CD14-positive monocyte (primary cell): ENCODE measurements around the gene CXCL3. TPM values are rescaled to one million over a fixed set of nuclear protein-coding genes. Genes with fewer than 3 reads are reported as not detected.

ENCODE experiments used
- DNase-seq, 3 donors: peaks; one replicate each; pipeline ENCODE4 v3.0.0-alpha.2; 2011 to 2022
- H2AFZ ChIP-seq: 2 replicates; pipeline ENCODE4 v1.6.0; 2012; ENCODE audit warnings: mild to moderate bottlenecking, low read depth, low read length, inconsistent platforms; ENCODE audit not compliant: insufficient read depth, poor library complexity, severe bottlenecking
- H3K27ac ChIP-seq, 2 donors: 1 replicate in 1 of 2; 2 replicates in 1 of 2; pipeline ENCODE4 v1.5.1; 2012 to 2013; ENCODE audit warnings: low read length in 2 of 2, control low read depth in 1 of 2, inconsistent platforms in 1 of 2, low read depth in 1 of 2, mild to moderate bottlenecking in 1 of 2
- H3K27me3 ChIP-seq, 2 donors: one replicate each; pipeline versions ENCODE4 v1.6.0 to v1.6.1; 2011 to 2013; ENCODE audit warnings: low read length in 2 of 2; ENCODE audit not compliant: control insufficient read depth in 2 of 2, insufficient read depth in 2 of 2
- H3K36me3 ChIP-seq, 2 donors: replicated peaks in 1 of 2; 1 replicate in 1 of 2; 2 replicates in 1 of 2; pipeline versions ENCODE4 v1.5.1 to v1.6.1; 2012 to 2013; ENCODE audit warnings: low read length in 2 of 2, control low read depth in 1 of 2, inconsistent platforms in 1 of 2, mild to moderate bottlenecking in 1 of 2; ENCODE audit not compliant: insufficient read depth in 2 of 2, control insufficient read depth in 1 of 2
- H3K4me1 ChIP-seq, 2 donors: 1 replicate in 1 of 2; 2 replicates in 1 of 2; pipeline versions ENCODE4 v1.5.1 to v1.6.1; 2012 to 2013; ENCODE audit warnings: low read length in 2 of 2, control low read depth in 1 of 2, inconsistent platforms in 1 of 2, mild to moderate bottlenecking in 1 of 2, moderate library complexity in 1 of 2; ENCODE audit not compliant: insufficient read depth in 2 of 2, control insufficient read depth in 1 of 2
- H3K4me2 ChIP-seq: replicated peaks from 2 replicates; pipeline ENCODE3; 2012; ENCODE audit warnings: low read length, moderate library complexity, mild to moderate bottlenecking; ENCODE audit not compliant: poor library complexity, severe bottlenecking; ENCODE audit errors: extremely low read depth
- H3K4me3 ChIP-seq, 3 experiments: fragments of 200-600 bp in 1 of 3; sonication (generic) in 1 of 3; replicated peaks in 1 of 3; 1 replicate in 2 of 3; 2 replicates in 1 of 3; pipeline ENCODE4 v1.5.1; 2011 to 2013; ENCODE audit warnings: low read length in 3 of 3, mild to moderate bottlenecking in 3 of 3, control low read depth in 2 of 3, low read depth in 2 of 3, inconsistent platforms in 1 of 3, moderate library complexity in 1 of 3
- H3K79me2 ChIP-seq: 2 replicates; pipeline ENCODE4 v1.6.0; 2012; ENCODE audit warnings: mild to moderate bottlenecking, control low read depth, inconsistent platforms, low read length, moderate library complexity; ENCODE audit not compliant: insufficient read depth
- H3K9ac ChIP-seq: 2 replicates; pipeline ENCODE4 v1.6.0; 2017; ENCODE audit warnings: low read length, mild to moderate bottlenecking; ENCODE audit not compliant: insufficient read depth, poor library complexity, severe bottlenecking
- H3K9me3 ChIP-seq, 2 donors: replicated peaks in 1 of 2; 1 replicate in 1 of 2; 2 replicates in 1 of 2; pipeline versions ENCODE4 v1.5.1 to v1.6.1; 2012 to 2013; ENCODE audit warnings: low read length in 2 of 2, control low read depth in 1 of 2; ENCODE audit not compliant: control insufficient read depth in 1 of 2, insufficient read depth in 1 of 2
- H4K20me1 ChIP-seq: 2 replicates; pipeline ENCODE4 v1.6.0; 2012; ENCODE audit warnings: mild to moderate bottlenecking, low read length, control low read depth, moderate library complexity; ENCODE audit not compliant: insufficient read depth
- H3K27ac Mint-ChIP-seq, 7 donors: one replicate each; pipeline ENCODE4 v1.8.0; 2020; ENCODE audit warnings: mild to moderate bottlenecking in 7 of 7, mixed read lengths in 7 of 7, moderate library complexity in 6 of 7, inconsistent platforms in 2 of 7
- H3K27me3 Mint-ChIP-seq, 3 donors: one replicate each; pipeline ENCODE4 v1.8.0; 2021 to 2022; ENCODE audit warnings: low read depth in 3 of 3, mild to moderate bottlenecking in 3 of 3, mixed read lengths in 3 of 3, moderate library complexity in 3 of 3, inconsistent platforms in 1 of 3
- H3K36me3 Mint-ChIP-seq, 2 donors: one replicate each; pipeline ENCODE4 v1.8.0; 2020; ENCODE audit warnings: mixed read lengths in 2 of 2, inconsistent platforms in 1 of 2, mild to moderate bottlenecking in 1 of 2
- H3K4me1 Mint-ChIP-seq: one replicate; pipeline ENCODE4 v1.8.0; 2020; ENCODE audit warnings: mild to moderate bottlenecking, mixed read lengths
- H3K4me3 Mint-ChIP-seq, 2 donors: one replicate each; pipeline ENCODE4 v1.8.0; 2020; ENCODE audit warnings: mild to moderate bottlenecking in 2 of 2, mixed read lengths in 2 of 2, moderate library complexity in 1 of 2
- H3K9me3 Mint-ChIP-seq, 7 donors: one replicate each; pipeline ENCODE4 v1.8.0; 2020 to 2022; ENCODE audit warnings: mixed read lengths in 7 of 7, mild to moderate bottlenecking in 6 of 7, moderate library complexity in 6 of 7, inconsistent platforms in 2 of 7
- CTCF ChIP-seq: fragments of 200-600 bp; IDR thresholded peaks from one replicate; pipeline ENCODE4 v1.8.0; 2022; ENCODE audit warnings: antibody characterized with exemption, mild to moderate bottlenecking
- WGBS: methylation state at CpG from one replicate; pipeline ENCODE4 v1.1.5; 2013; ENCODE audit warnings: missing lambda C conversion rate; ENCODE audit not compliant: insufficient coverage; 5-methylcytosine and 5-hydroxymethylcytosine counted together
- intact Hi-C, 2 donors: fragments of 100-400 bp; cut with micrococcal nuclease; formaldehyde crosslinking; loops; one replicate each; pipeline versions ENCODE4 v1.15.0 to v1.15.1; 2023
- polyA plus RNA-seq, 3 donors: library from polyadenylated mRNA; depleted of rRNA in 1 of 3; unstranded in 2 of 3; stranded (reverse) in 1 of 3; fragments of 300-500 nt in 2 of 3; fragments of >200 nt in 1 of 3; fragmentation: Illumina TruSeq in 2 of 3; gene quantifications; 1 replicate in 2 of 3; 2 replicates in 1 of 3; pipeline ENCODE4 v1.2.3, GENCODE V29; 2012 to 2021

CXCL3 gene
- polyA plus RNA-seq, 3 donors: 2.5 to 4.4 (median 3.7) TPM

DNA sequence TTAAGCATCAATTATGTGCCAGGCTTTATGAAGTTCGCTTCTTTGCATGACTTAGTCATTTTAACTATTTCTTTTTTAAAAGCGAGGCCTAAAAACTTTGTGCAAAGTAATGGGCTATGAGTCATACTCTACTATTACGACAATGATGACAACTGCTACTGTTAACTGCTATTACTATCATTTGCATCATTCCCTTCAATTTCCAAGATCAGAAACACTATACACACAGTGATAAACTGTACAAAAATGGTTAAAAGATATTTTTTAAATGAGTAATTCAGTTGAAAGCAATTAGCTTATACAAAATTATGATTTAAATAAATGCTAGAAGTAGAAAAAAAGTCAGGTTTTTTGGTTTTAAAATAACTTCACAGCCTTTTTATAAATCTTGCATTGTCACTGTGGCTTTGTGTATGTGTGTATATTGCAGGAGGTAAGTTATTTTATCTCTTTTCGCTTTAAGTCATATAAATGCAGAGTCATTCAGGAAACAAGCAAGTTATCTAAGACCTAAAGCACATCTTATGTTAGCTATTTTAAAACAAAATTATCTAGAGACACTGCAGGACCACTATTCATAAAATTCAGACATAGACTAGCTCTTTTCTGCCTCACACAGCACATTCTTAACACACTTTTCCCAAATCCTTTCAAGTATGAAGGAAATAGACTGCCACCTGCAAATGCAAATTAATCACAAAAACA is 18.5 kb upstream of the CXCL3 start:
- peak overlapping the region; percentile 8 to 61 (median 40) for H3K4me3 ChIP-seq
- Mint-ChIP-seq H3K9me3 (peaks cover 0 to 4% (median 0%) of the 10 kb centered on the region in 7 donors), H3K27me3 (peaks cover 0 to 3% (median 0%) of the 10 kb centered on the region in 3 donors), H3K4me1 (peaks cover 16% of the 10 kb centered on the region), H3K36me3 (no peaks in the 10 kb centered on the region), H3K27ac (peak overlapping the region; percentile 72 to 87 (median 82)), H3K4me3 (peak overlapping the region in 1 of 2 donors; percentile 30)
- WGBS: 20% methylated on average over 1 of the region's 4 CpGs
- no peaks in the 10 kb centered on the region for H3K79me2 ChIP-seq
- no peak overlapping the region for H2AFZ ChIP-seq
- TF ChIP-seq CTCF: no peak
- no peaks in the 10 kb centered on the region for H3K9me3 ChIP-seq
- intact Hi-C loops: loop anchor here (2.0 to 5.0 kb wide), 2 partner anchors 40 to 42 kb away; partner anchors contain the start of gene CXCL2 (in 2 of the 2)
- no peaks in the 10 kb centered on the region for H4K20me1 ChIP-seq
- H3K4me1 ChIP-seq: peaks cover 3 to 7% of the 10 kb centered on the region in 2 donors
- H3K27ac ChIP-seq: peak overlapping the region in 1 of 2 donors; percentile 87
- H3K36me3 ChIP-seq: no peaks in the 10 kb centered on the region
- H3K4me2 ChIP-seq: peak overlapping the region; percentile 61
- peak overlapping the region; percentile 28 for H3K9ac ChIP-seq
- no peaks in the 10 kb centered on the region for H3K27me3 ChIP-seq
- DNase-seq: peak; percentile 73 to 86 (median 85)

- Mint-ChIP-seq H3K4me1 (peaks cover 16% of the 10 kb centered on the region), H3K9me3 (peaks cover 0 to 2% (median 0%) of the 10 kb centered on the region in 7 donors), H3K36me3 (no peaks in the 10 kb centered on the region), H3K4me3 (peak overlapping the region in 1 of 2 donors; percentile 30), H3K27me3 (peaks cover 0 to 3% (median 0%) of the 10 kb centered on the region in 3 donors), H3K27ac (peak overlapping the region; percentile 72 to 87 (median 82))
- peak overlapping the region in 1 of 2 donors; percentile 87 for H3K27ac ChIP-seq
- intact Hi-C loops: loop anchor here (2.0 to 5.0 kb wide), 2 partner anchors 41 to 43 kb away; partner anchors contain the start of gene CXCL2 (in 2 of the 2)
- H3K4me1 ChIP-seq: peaks cover 3 to 7% of the 10 kb centered on the region in 2 donors
- H3K4me3 ChIP-seq: peak overlapping the region; percentile 8 to 61 (median 40)
- peak overlapping the region; percentile 61 for H3K4me2 ChIP-seq
- H3K9ac ChIP-seq: peak overlapping the region; percentile 28
- no peak overlapping the region for H2AFZ ChIP-seq
- H3K36me3 ChIP-seq: no peaks in the 10 kb centered on the region
- no peaks in the 10 kb centered on the region for H3K27me3 ChIP-seq
- no peaks in the 10 kb centered on the region for H3K79me2 ChIP-seq
- no peaks in the 10 kb centered on the region for H3K9me3 ChIP-seq
- WGBS: no CpG with 5 or more reads among the region's 1 CpG
- peak in 2 of 3 donors; percentile 84 to 88 for DNase-seq
- peak; percentile 16 for TF ChIP-seq CTCF
- H4K20me1 ChIP-seq: no peaks in the 10 kb centered on the region
Observed at GRCh38 chr4:74056114-74056857, 17.8 kb upstream of the CXCL3 start.
